Subcutaneous abdominal adipose tissue (tissue), 5 donors: Measurements from ENCODE around the gene ITGB5.

Source experiments
- H3K27ac ChIP-seq: one replicate; pipeline ENCODE4 v1.7.0; 2013; ENCODE audit warnings: low read depth, mild to moderate bottlenecking, inconsistent platforms, low read length, moderate library complexity
- H3K27me3 ChIP-seq, 5 donors: one replicate each; pipeline ENCODE4 v1.7.0; 2013; ENCODE audit warnings: low read length in 5 of 5, inconsistent platforms in 1 of 5; ENCODE audit not compliant: control insufficient read depth in 5 of 5, insufficient read depth in 4 of 5
- H3K36me3 ChIP-seq, 5 donors: one replicate each; pipeline ENCODE4 v1.7.0; 2013; ENCODE audit warnings: low read length in 5 of 5; ENCODE audit not compliant: control insufficient read depth in 5 of 5, insufficient read depth in 5 of 5
- H3K4me1 ChIP-seq, 5 donors: one replicate each; pipeline ENCODE4 v1.7.0; 2013; ENCODE audit warnings: low read length in 5 of 5, mild to moderate bottlenecking in 3 of 5, moderate library complexity in 1 of 5; ENCODE audit not compliant: control insufficient read depth in 5 of 5, insufficient read depth in 5 of 5
- H3K4me3 ChIP-seq, 5 donors: one replicate each; pipeline ENCODE4 v1.7.0; 2013; ENCODE audit warnings: low read length in 5 of 5, low read depth in 1 of 5
- H3K9ac ChIP-seq, 5 donors: one replicate each; pipeline ENCODE4 v1.7.0; 2013; ENCODE audit warnings: low read length in 5 of 5, mild to moderate bottlenecking in 4 of 5, moderate library complexity in 3 of 5
- H3K9me3 ChIP-seq, 5 donors: one replicate each; pipeline ENCODE4 v1.7.0; 2013; ENCODE audit warnings: low read length in 5 of 5; ENCODE audit not compliant: control insufficient read depth in 5 of 5
- donor health status: healthy.
- donor health status: healthy.
- donor health status: healthy.
- donor health status: healthy.
- donor health status: healthy.

Gene ITGB5

GRCh38 chr3:124780356-124780755 lies 106.8 kb downstream of the ITGB5 start:
- Histone ChIP-seq H3K4me3 (peak overlapping the region in 4 of 5 donors; percentile 16 to 58 (median 22)), H3K27ac (peak overlapping the region; percentile 95), H3K4me1 (peaks cover 17 to 64% (median 58%) of the 10 kb centered on the region in 5 donors), H3K27me3 (peaks cover 0 to 5% (median 0%) of the 10 kb centered on the region in 5 donors), H3K9ac (peak overlapping the region; percentile 24 to 92 (median 45)), H3K36me3 (peaks cover 0 to 41% (median 20%) of the 10 kb centered on the region in 5 donors), H3K9me3 (peaks cover 0 to 2% (median 0%) of the 10 kb centered on the region in 5 donors)

- peaks cover 19 to 66% (median 62%) of the 10 kb centered on the region in 5 donors for H3K4me1 ChIP-seq
- peak overlapping the region in 1 of 5 donors; percentile 23 for H3K4me3 ChIP-seq
- H3K9ac ChIP-seq = peak overlapping the region in 4 of 5 donors; percentile 18 to 48 (median 42)
- peaks cover 0 to 2% (median 0%) of the 10 kb centered on the region in 5 donors for H3K9me3 ChIP-seq
- peak overlapping the region; percentile 95 for H3K27ac ChIP-seq
- peaks cover 0 to 44% (median 16%) of the 10 kb centered on the region in 5 donors for H3K36me3 ChIP-seq
- H3K27me3 ChIP-seq = peaks cover 0 to 5% (median 0%) of the 10 kb centered on the region in 5 donors
Observed at GRCh38 chr3:124779751-124780191, 107.4 kb downstream of the ITGB5 start.

GRCh38 chr3:124779116-124779515 lies 108.0 kb downstream of the ITGB5 start:
- peaks cover 26 to 68% (median 67%) of the 10 kb centered on the region in 5 donors for H3K4me1 ChIP-seq
- H3K9me3 ChIP-seq = peaks cover 0 to 2% (median 0%) of the 10 kb centered on the region in 5 donors
- H3K27me3 ChIP-seq = peaks cover 0 to 5% (median 0%) of the 10 kb centered on the region in 5 donors
- H3K27ac ChIP-seq = peak overlapping the region; percentile 95
- H3K4me3 ChIP-seq = no peak overlapping the region
- peak overlapping the region in 1 of 5 donors; percentile 7 for H3K9ac ChIP-seq
- peaks cover 0 to 46% (median 16%) of the 10 kb centered on the region in 5 donors for H3K36me3 ChIP-seq

GRCh38 chr3:124777762-124778470 lies 109.2 kb downstream of the ITGB5 start:
- Histone ChIP-seq H3K36me3 (peaks cover 0 to 49% (median 16%) of the 10 kb centered on the region in 5 donors), H3K4me1 (peaks cover 26 to 76% (median 73%) of the 10 kb centered on the region in 5 donors), H3K9me3 (peaks cover 0 to 2% (median 0%) of the 10 kb centered on the region in 5 donors), H3K27me3 (peaks cover 0 to 5% (median 0%) of the 10 kb centered on the region in 5 donors), H3K9ac (no peak overlapping the region), H3K4me3 (no peak overlapping the region), H3K27ac (no peak overlapping the region)

- Histone ChIP-seq H3K9me3 (peaks cover 0 to 2% (median 0%) of the 10 kb centered on the region in 5 donors), H3K36me3 (peaks cover 0 to 49% (median 16%) of the 10 kb centered on the region in 5 donors), H3K4me3 (no peak overlapping the region), H3K27me3 (peaks cover 0 to 5% (median 0%) of the 10 kb centered on the region in 5 donors), H3K9ac (no peak overlapping the region), H3K27ac (no peak overlapping the region), H3K4me1 (peaks cover 30 to 81% (median 78%) of the 10 kb centered on the region in 5 donors)
Observed at GRCh38 chr3:124776856-124777255, 110.3 kb downstream of the ITGB5 start.

- Histone ChIP-seq H3K27ac (no peak overlapping the region), H3K4me3 (no peak overlapping the region), H3K4me1 (peaks cover 20 to 79% (median 74%) of the 10 kb centered on the region in 5 donors), H3K27me3 (peaks cover 0 to 4% (median 0%) of the 10 kb centered on the region in 5 donors), H3K9me3 (peaks cover 0 to 2% (median 0%) of the 10 kb centered on the region in 5 donors), H3K9ac (no peak overlapping the region), H3K36me3 (peaks cover 0 to 51% (median 16%) of the 10 kb centered on the region in 5 donors)
Observed at GRCh38 chr3:124775877-124776276, 111.3 kb downstream of the ITGB5 start.

- Histone ChIP-seq H3K4me3 (no peak overlapping the region), H3K9me3 (no peaks in the 10 kb centered on the region), H3K9ac (no peak overlapping the region), H3K4me1 (peaks cover 12 to 78% (median 71%) of the 10 kb centered on the region in 5 donors), H3K27me3 (no peaks in the 10 kb centered on the region), H3K36me3 (peaks cover 0 to 51% (median 21%) of the 10 kb centered on the region in 5 donors), H3K27ac (peak overlapping the region; percentile 83)
Observed at GRCh38 chr3:124774841-124775402, 112.2 kb downstream of the ITGB5 start.

- Histone ChIP-seq H3K9ac (peak overlapping the region in 1 of 5 donors; percentile 31), H3K36me3 (peaks cover 0 to 51% (median 24%) of the 10 kb centered on the region in 5 donors), H3K9me3 (no peaks in the 10 kb centered on the region), H3K27me3 (no peaks in the 10 kb centered on the region), H3K4me3 (no peak overlapping the region), H3K27ac (peak overlapping the region; percentile 83), H3K4me1 (peaks cover 12 to 72% (median 67%) of the 10 kb centered on the region in 5 donors)
Observed at GRCh38 chr3:124774327-124774718, 112.8 kb downstream of the ITGB5 start.

- H3K27me3 ChIP-seq = no peaks in the 10 kb centered on the region
- peaks cover 12 to 65% (median 60%) of the 10 kb centered on the region in 5 donors for H3K4me1 ChIP-seq
- peaks cover 0 to 51% (median 29%) of the 10 kb centered on the region in 5 donors for H3K36me3 ChIP-seq
- H3K9ac ChIP-seq = no peak overlapping the region
- H3K9me3 ChIP-seq = no peaks in the 10 kb centered on the region
- H3K4me3 ChIP-seq = no peak overlapping the region
- peak overlapping the region; percentile 83 for H3K27ac ChIP-seq
Observed at GRCh38 chr3:124773351-124774326, 113.5 kb downstream of the ITGB5 start.
